ENCODE measurements around the gene PDCD1.

- TF ChIP-seq CTCF (conservative IDR thresholded peaks at IDR 0.05) (no peak), EZH2 (IDR thresholded peaks at IDR 0.05; ENCODE audit: low read depth) (no peak)
These were observed 2.6 kb upstream of the PDCD1 start for GRCh38 chr2:241861264-241861663.
